GM19395 (cell line): ENCODE data around the gene ITPK1.

Source experiments
- ATAC-seq: cut with Tn5 transposase; IDR thresholded peaks from one replicate; pipeline ENCODE4 v1.9.1; 2021; ENCODE audit warnings: mild to moderate bottlenecking, moderate library complexity; ENCODE audit not compliant: unreplicated experiment

Gene ITPK1

GRCh38 chr14:92906823-92907222 is 208.9 kb downstream of the ITPK1 start:
- no peak for ATAC-seq

DNA sequence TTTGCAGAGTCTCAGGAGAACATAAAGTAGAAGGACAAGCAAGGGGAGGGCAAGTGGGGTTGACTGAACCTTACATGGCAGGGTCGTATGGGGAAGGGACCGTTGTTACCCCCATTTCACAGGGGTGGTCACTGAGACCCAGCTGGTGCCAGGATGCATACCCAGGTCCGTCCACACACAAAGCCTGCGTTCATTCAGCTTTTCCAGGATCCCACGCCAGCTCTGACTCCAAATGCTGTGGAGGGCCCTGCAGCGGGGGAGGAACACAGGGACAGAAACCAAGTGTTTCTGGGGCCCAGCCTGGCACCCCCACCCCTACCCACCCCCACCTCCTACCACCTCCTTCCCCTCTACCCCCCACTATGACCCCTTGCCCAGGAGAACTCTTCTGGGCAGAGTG is 209.3 kb downstream of the ITPK1 start:
- ATAC-seq: no peak

DNA sequence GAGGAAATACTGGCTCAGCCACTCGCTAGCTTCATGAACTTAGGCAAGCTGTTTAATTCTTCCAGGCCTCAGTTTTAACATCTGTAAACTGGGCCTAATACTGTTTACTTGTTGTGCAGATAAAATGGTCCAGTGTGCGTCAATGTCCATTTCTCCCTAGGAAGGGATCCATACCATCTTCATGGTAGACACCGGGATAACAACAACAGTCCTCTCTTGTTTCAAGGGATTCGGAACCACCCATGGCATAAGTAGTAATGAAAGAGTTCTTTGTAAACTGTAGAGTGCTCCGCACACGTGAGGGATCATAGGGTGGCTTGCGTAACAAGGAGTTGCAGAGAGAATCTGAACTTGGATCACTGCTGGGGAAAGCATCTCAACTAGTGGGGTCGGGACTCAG is 210.1 kb downstream of the ITPK1 start:
- ATAC-seq: no peak

GRCh38 chr14:92903359-92903758 is 212.4 kb downstream of the ITPK1 start:
- no peak for ATAC-seq

- no peak for ATAC-seq
Measured at GRCh38 chr14:92902726-92903125, 213.0 kb downstream of the ITPK1 start.

DNA sequence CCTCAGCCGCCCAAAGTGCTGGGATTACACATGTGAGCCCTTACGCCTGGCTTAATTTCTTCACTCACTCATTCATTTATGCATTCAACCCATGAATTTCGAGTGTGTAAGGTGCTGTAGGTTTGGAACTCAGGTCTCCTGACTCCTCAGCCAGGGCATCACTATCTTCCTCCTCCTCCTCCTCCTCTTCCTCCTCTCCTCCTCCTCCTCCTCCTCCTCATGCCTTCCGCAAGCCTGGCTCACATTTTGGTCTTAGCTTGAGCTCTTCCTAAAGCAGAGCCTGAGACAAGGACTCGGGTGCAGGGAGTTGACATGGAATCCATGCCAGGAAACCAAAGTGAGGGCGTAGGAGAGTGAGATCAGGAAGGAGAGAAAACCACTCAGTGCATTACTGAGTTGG is 213.5 kb downstream of the ITPK1 start:
- ATAC-seq: no peak

GRCh38 chr14:92900660-92901059 is 215.1 kb downstream of the ITPK1 start:
- no peak for ATAC-seq

DNA sequence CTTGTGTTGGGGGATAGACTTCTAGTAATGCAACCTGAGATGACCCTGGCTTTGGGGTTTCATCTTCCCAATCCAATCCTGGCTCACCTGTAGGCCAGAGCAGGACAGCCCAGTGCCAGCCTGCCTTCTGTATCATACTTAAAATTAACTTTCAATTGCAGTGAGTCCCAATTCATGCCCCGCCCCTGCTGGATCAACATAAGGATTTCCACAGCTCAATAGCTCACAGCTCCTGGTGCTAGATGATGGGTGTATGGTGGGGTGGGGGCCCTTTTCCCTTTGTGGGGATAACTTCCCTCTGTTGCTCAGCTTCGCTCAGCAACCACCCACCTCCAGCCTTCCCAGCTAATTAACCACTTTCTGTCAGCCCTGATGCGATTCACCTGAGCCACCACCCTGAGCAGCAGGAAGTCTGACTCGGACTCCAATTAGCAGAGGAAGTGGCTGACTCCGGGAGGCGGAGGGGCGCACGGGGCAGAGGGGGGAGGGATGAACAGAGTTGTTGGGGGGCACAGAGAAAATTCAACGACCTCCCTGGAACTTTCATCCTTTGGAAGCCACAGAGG is 217.1 kb downstream of the ITPK1 start:
- no peak for ATAC-seq

GRCh38 chr14:92897922-92898565 is 217.7 kb downstream of the ITPK1 start:
- ATAC-seq: no peak

DNA sequence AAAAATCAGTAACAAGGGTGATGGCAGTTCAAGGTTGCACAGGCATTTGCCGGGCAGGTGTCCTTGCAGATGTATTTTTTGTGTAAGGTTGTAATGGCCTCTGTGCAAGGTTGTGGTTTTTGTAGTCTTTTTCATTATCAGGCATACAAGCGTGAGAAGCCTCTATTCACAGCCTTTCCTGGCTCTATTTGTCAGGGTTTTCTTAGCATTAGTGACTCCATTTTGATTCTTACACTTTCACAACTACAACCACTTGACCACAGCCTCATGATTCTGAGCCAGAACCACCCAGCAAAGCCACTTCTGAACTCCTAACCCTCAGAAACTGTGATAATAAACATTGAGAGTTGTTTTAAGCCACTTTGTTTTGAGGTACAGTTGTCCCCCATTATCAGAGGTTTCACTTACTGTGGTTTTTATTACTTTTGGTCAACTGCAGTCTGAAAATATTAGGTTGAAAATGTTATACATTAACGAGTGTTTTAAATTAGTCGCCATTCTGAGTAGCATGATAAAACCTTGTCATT is 220.3 kb downstream of the ITPK1 start:
- ATAC-seq: no peak

GRCh38 chr14:92892589-92892988 is 223.1 kb downstream of the ITPK1 start:
- ATAC-seq: no peak

DNA sequence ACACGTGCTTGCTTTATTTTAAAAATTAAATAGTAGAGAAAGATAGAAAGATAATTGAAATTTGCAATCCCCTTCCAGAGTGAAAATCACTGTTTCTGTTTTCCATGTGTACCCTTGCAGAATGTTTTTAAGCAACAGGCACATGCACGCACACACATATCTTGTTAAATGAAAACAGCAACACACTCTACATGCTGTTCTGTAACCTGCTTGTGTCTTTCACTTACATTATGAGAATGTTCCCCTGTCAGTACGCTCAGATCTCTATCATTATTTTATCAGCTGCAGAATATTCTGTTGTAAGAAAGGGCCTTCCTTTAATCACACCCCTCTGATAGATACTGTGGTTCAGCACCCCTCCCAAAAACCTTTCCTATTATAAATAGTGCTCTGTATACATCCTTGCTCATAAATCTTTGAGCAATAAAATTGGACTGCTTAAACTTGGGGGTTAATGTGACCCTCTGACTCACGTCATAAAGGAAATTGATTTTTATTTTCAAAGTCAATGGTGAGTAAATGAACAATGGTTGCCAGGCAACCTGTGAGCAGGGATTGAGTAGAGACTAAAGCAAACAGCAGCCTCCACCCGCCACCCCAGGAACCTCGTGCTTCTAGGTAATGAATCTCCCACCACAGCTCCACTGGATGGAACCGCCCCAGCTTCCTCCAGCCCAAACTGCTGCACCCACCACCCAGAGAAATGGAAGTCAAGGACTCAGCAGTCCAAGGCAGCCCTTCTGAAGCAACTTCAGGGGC is 224.7 kb downstream of the ITPK1 start:
- no peak for ATAC-seq

- no peak for ATAC-seq
Measured at GRCh38 chr14:92888896-92889295, 226.8 kb downstream of the ITPK1 start.

DNA sequence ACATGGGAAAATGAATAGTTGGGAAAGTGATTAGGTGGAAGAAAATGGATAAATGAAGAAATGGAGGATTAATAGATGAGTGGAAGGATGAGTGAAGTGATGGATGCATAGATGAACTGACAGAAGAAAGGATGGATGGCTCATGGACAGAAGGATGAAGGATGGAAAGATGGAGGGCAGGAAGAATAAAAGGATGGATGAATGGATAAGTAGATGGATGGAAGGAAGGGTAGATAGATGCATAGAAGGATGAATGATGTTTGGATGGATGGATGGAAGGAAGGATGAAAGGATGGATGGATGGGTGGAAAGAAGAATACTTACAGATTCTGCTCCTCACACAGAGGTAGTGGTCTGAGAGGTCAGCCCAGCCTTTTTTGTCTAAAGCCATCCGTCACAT is 228.6 kb downstream of the ITPK1 start:
- no peak for ATAC-seq
